GM15510 (cell line): ENCODE results near the gene CEP170.

ENCODE experiments used
- POLR2A ChIP-seq: IDR thresholded peaks from 3 replicates; pipeline ENCODE4 v1.6.1; 2011; ENCODE audit warnings: borderline replicate concordance; ENCODE audit not compliant: insufficient read length; ENCODE audit errors: extremely low read depth

CEP170 gene

DNA sequence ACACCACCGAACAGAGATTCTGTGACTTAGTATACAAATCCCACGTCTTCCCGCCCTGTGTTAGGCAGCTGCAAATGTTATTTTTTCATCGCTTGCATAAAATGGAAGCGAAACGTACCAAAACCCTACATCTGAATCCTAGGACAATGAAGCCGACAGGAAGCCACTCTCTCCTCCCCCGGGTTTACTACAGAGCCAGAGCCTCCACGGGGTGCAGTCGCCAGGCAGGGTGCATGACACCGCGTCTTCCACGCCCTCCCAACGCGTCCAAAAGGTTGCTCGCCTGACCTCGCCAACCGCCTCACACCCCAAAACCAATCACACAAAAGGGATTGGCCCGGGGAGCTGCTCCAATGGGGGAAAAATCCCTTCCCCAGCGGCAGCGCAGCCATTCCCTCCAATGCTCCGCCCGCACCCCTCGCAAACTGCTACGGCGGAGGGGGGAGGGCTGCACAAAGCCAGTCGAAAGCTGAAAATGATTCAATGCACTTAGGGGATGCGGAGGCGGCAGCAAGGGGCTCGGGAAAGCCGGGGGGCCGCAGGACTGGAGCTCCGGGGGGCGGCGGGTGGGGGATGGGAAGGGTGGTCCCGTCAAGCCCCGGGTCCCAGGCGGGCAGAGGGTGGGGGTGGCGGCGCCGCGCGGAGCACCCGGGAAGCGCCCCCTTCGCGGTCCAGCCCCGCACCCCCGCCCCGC, 701 bp downstream of the CEP170 start:
- TF ChIP-seq POLR2A, result no peak

GRCh38 chr1:243253926-243254232, 1.2 kb downstream of the CEP170 start:
- no peak for TF ChIP-seq POLR2A

GRCh38 chr1:243253211-243253925, 1.7 kb downstream of the CEP170 start:
- TF ChIP-seq POLR2A, result no peak

GRCh38 chr1:243251539-243251938, 3.5 kb downstream of the CEP170 start:
- no peak for TF ChIP-seq POLR2A

- TF ChIP-seq POLR2A, result no peak
Measured at GRCh38 chr1:243250102-243250501, 5.0 kb downstream of the CEP170 start.

GRCh38 chr1:243249214-243249613, 5.9 kb downstream of the CEP170 start:
- TF ChIP-seq POLR2A, result no peak

- no peak for TF ChIP-seq POLR2A
Measured at GRCh38 chr1:243247901-243248300, 7.2 kb downstream of the CEP170 start.

GRCh38 chr1:243246916-243247315, 8.2 kb downstream of the CEP170 start:
- no peak for TF ChIP-seq POLR2A

- TF ChIP-seq POLR2A, result no peak
Measured at GRCh38 chr1:243244432-243244841, 10.6 kb downstream of the CEP170 start.

GRCh38 chr1:243236604-243237252, 18.4 kb downstream of the CEP170 start:
- no peak for TF ChIP-seq POLR2A

DNA sequence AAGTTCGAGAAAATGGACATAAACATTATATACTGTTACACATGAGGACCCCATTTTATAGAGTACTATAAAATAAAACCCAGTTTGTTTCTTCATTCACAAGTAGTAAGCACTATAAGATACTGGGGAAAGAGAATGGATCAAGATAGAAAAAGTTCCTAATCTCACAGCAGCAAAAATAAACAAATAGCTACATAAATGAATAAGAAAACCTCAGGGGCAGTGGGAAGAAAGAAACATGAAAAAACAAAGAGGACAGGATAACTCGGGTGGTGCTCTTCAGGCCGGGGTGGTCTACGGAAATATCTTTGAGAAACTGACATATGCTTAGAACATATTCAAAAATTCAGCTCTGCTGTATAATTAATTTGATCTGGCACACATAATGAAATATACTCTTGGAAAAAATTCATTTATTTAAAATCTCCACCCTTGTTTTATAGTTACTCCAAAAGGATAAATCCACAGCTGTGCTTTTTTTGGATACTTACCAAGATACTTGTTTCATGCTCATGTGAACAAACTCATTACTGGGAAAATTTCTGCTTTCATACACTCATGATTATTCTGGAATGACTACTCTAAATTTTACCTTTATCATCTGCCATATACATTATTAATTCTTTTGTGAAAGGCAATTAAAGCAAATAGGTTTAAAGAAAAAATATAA, 20.0 kb downstream of the CEP170 start:
- TF ChIP-seq POLR2A, result no peak

DNA sequence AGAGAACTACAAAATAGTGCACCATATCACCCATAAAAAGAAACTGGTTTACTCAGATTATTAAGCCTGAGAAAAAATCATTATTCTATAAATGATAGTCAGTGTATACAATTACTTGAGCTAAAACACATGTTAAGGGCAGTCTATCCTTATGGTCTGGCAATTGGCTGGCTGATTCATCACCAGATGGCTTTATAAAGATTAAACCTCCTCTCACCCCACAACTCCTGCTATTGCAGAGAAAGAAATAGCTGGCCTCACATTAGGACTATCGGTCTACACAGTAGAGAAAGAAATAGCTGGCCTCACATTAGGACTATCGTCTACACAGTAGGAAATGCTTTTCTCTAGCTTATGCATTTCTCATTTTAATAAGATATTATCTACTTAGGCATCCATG, 21.2 kb downstream of the CEP170 start:
- no peak for TF ChIP-seq POLR2A

DNA sequence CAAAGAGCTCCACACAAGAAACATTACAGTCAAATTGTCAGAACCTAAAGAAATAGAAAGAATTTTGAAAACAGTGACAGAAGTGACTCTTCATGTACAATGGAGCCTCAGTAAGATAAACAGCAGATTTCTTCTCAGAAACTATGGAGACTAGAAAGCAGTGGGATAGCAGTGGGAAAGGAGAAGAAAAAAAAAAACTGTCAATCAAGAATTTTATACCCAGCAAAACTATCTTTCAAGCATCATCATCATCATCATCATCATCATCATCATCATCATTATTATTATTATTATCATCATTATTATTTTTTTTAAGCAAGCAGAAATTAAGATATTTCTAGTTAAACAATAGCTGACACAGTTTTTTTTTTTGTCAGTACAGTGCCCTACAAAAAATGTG, 24.2 kb downstream of the CEP170 start:
- TF ChIP-seq POLR2A, result no peak

DNA sequence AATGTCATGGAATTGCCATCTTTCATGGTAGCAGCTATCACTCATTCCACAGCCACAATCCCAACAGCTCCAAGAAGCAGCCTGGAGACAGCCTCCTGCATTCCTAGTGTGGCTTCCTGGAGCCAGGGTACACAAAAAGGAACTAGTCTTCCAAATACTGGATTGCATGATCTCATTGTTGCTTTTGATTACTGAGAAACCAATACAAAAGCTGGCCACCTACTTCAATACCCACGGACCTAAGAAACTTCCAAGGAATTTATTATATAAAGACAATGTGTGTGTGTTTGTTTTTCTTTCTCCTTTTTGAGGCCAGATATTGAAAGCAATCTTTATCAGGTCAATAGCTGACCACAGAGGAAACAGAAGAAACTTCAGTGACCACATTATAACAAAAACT, 25.6 kb downstream of the CEP170 start:
- TF ChIP-seq POLR2A, result no peak

DNA sequence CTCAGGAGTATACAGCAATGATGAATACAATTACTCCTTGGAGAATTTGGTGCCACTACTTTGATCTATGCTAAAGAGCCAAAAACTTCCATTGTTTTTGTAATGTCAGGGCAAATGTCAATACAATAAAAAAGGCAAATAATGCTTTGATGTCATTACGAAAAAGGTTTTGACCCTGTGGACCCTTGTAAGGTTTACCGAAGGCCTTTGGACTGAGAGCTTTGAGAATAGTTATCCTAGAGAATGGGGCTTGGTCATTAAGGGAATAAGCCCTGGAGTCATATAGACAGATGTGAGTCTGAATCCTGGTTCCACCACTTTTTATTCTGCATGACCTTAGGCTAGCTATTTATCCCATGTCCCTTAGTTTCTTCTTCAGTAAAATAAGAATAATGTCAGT, 27.5 kb downstream of the CEP170 start:
- no peak for TF ChIP-seq POLR2A

DNA sequence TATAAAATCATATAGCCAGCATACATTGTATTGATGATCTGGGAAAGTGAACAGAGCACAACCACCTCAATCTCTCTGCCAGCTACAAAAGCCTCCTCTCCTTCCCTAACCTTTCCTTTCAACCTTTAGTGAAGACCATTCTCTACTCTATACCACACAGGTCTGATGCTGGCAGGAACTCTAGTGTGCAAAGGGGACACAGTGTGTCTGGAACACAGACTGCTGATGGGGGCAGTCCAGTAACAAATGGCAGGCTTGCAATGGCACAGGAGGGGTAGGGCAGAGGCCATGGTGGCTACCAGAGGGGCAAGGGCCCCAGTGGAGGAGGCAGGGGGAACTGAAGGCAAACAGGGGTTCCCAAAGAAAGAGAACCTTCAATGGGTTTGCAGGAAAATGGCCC, 37.0 kb downstream of the CEP170 start:
- no peak for TF ChIP-seq POLR2A

DNA sequence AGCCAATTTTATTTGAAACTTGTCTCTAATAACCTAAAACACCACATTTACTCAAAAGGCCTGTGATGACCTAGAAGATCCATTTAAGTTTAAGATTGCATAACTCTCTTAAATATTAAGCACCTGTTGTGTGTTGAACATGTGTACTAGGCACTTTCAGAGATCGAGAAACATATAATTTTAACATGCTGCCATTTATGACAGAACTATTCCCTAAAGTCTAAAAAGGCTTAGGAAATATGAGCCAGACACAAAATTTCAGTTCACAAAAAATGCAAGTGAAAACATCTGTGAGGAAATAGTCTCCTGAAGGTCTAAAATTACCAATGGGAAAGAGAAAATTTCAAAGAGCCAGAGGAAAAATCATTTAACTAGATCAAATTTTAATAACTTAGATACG, 37.7 kb downstream of the CEP170 start:
- no peak for TF ChIP-seq POLR2A

- no peak for TF ChIP-seq POLR2A
Measured at GRCh38 chr1:243216741-243217140, 38.3 kb downstream of the CEP170 start.
